ENCODE results near the gene MYO5A.
"Not testable (repeated sequence)": the region's sequence is repeated elsewhere in the genome, so short reads cannot be mapped to it uniquely, and the experiment has no call there.

The MYO5A gene

GRCh38 chr15:52424856-52425431 lies 103.7 kb downstream of the MYO5A start:
- no peak for DNase-seq (ENCODE audit: low read depth in 1 of 2, low spot score in 1 of 2)

- no peak for DNase-seq (ENCODE audit: low read depth in 1 of 2, low spot score in 1 of 2)
Measured at GRCh38 chr15:52423852-52424251, 104.8 kb downstream of the MYO5A start.

- DNase-seq (ENCODE audit: low read depth in 1 of 2, low spot score in 1 of 2), result no peak
Measured at GRCh38 chr15:52422001-52422400, 106.7 kb downstream of the MYO5A start.

GRCh38 chr15:52421029-52421428 lies 107.7 kb downstream of the MYO5A start:
- DNase-seq (ENCODE audit: low read depth in 1 of 2, low spot score in 1 of 2), result no peak

GRCh38 chr15:52419494-52419893 lies 109.2 kb downstream of the MYO5A start:
- DNase-seq (ENCODE audit: low read depth in 1 of 2, low spot score in 1 of 2), result no peak

- no peak for DNase-seq (ENCODE audit: low read depth in 1 of 2, low spot score in 1 of 2)
Measured at GRCh38 chr15:52417957-52418356, 110.7 kb downstream of the MYO5A start.

GRCh38 chr15:52417521-52417920 lies 111.2 kb downstream of the MYO5A start:
- DNase-seq (ENCODE audit: low read depth in 1 of 2, low spot score in 1 of 2), result no peak

GRCh38 chr15:52416566-52416965 lies 112.1 kb downstream of the MYO5A start:
- DNase-seq (ENCODE audit: low read depth in 1 of 2, low spot score in 1 of 2), result not testable (repeated sequence)

- DNase-seq (ENCODE audit: low read depth in 1 of 2, low spot score in 1 of 2), result no peak
Measured at GRCh38 chr15:52415628-52416027, 113.1 kb downstream of the MYO5A start.

- no peak for DNase-seq (ENCODE audit: low read depth in 1 of 2, low spot score in 1 of 2)
Measured at GRCh38 chr15:52414936-52415335, 113.7 kb downstream of the MYO5A start.

- DNase-seq (ENCODE audit: low read depth in 1 of 2, low spot score in 1 of 2), result no peak
Measured at GRCh38 chr15:52408823-52409222, 119.9 kb downstream of the MYO5A start.

GRCh38 chr15:52407374-52407773 lies 121.3 kb downstream of the MYO5A start:
- DNase-seq (ENCODE audit: low read depth in 1 of 2, low spot score in 1 of 2), result no peak

- no peak for DNase-seq (ENCODE audit: low read depth in 1 of 2, low spot score in 1 of 2)
Measured at GRCh38 chr15:52406601-52407000, 122.1 kb downstream of the MYO5A start.

- no peak for DNase-seq (ENCODE audit: low read depth in 1 of 2, low spot score in 1 of 2)
Measured at GRCh38 chr15:52405856-52406255, 122.8 kb downstream of the MYO5A start.

- DNase-seq (ENCODE audit: low read depth in 1 of 2, low spot score in 1 of 2), result no peak
Measured at GRCh38 chr15:52397118-52397517, 131.6 kb downstream of the MYO5A start.

GRCh38 chr15:52394118-52394517 lies 134.6 kb downstream of the MYO5A start:
- DNase-seq (ENCODE audit: low read depth in 1 of 2, low spot score in 1 of 2), result no peak

GRCh38 chr15:52392008-52392687 lies 136.5 kb downstream of the MYO5A start:
- DNase-seq (ENCODE audit: low read depth in 1 of 2, low spot score in 1 of 2), result no peak

- DNase-seq (ENCODE audit: low read depth in 1 of 2, low spot score in 1 of 2), result no peak
Measured at GRCh38 chr15:52391069-52391468, 137.6 kb downstream of the MYO5A start.

- no peak for DNase-seq (ENCODE audit: low read depth in 1 of 2, low spot score in 1 of 2)
Measured at GRCh38 chr15:52385670-52386069, 143.0 kb downstream of the MYO5A start.

GRCh38 chr15:52383100-52383588 lies 145.5 kb downstream of the MYO5A start:
- DNase-seq (ENCODE audit: low read depth in 1 of 2, low spot score in 1 of 2), result no peak

- DNase-seq (ENCODE audit: low read depth in 1 of 2, low spot score in 1 of 2), result no peak
Measured at GRCh38 chr15:52382647-52383046, 146.0 kb downstream of the MYO5A start.

- DNase-seq (ENCODE audit: low read depth in 1 of 2, low spot score in 1 of 2), result no peak
Measured at GRCh38 chr15:52379395-52380106, 149.1 kb downstream of the MYO5A start.

All from activated T-helper 1 cell treated with anti-CD3 and anti-CD28 coated beads, Interleukin-2, amount 50 U/mL, for 16 hours (primary cell).